Transverse colon (tissue), 4 donors: ENCODE results near the gene CHMP6. TPM values are rescaled to one million over a fixed set of nuclear protein-coding genes. Genes with fewer than 3 reads are reported as not detected.

Experiments
- DNase-seq: peaks from one replicate; pipeline ENCODE4 v3.0.0-alpha.2; 2019
- H3K27ac ChIP-seq, 4 donors: fragments of 200-600 bp; sonication (generic); 2 replicates each; pipeline ENCODE4 v1.5.1; 2016 to 2018; ENCODE audit warnings: inconsistent platforms in 4 of 4
- H3K27me3 ChIP-seq: fragments of 200-600 bp; sonication (generic); 2 replicates; pipeline ENCODE4 v1.5.1; 2017; ENCODE audit warnings: inconsistent platforms
- H3K36me3 ChIP-seq, 4 donors: fragments of 200-600 bp; sonication (generic); 2 replicates each; pipeline ENCODE4 v1.5.1; 2017 to 2019; ENCODE audit warnings: inconsistent platforms in 4 of 4
- H3K4me1 ChIP-seq, 4 donors: fragments of 200-600 bp; sonication (generic); 2 replicates each; pipeline ENCODE4 v1.5.1; 2017 to 2020; ENCODE audit warnings: inconsistent platforms in 4 of 4
- H3K4me3 ChIP-seq, 4 donors: fragments of 200-600 bp; sonication (generic); 1 replicate in 1 of 4; 2 replicates in 3 of 4; pipeline versions ENCODE4 v1.5.1 to v1.6.1; 2017 to 2019; ENCODE audit warnings: inconsistent platforms in 4 of 4
- H3K9me3 ChIP-seq, 2 donors: fragments of 200-600 bp; sonication (generic); 2 replicates each; pipeline ENCODE4 v1.5.1; 2017 to 2019; ENCODE audit warnings: inconsistent platforms in 2 of 2
- EP300 ChIP-seq: sonication (generic); formaldehyde crosslinking; IDR thresholded peaks from one replicate; pipeline ENCODE4 v1.6.1; 2017; ENCODE audit warnings: antibody characterized with exemption, low read depth
- POLR2A ChIP-seq: fragments of 450-650 bp; IDR thresholded peaks from one replicate; pipeline ENCODE4 v1.6.1; 2016; ENCODE audit warnings: antibody characterized with exemption, mild to moderate bottlenecking, moderate library complexity
- POLR2AphosphoS5 ChIP-seq, 3 donors: sonication (generic); formaldehyde crosslinking; IDR thresholded peaks; one replicate each; pipeline ENCODE4 v1.6.1; 2016; ENCODE audit warnings: antibody characterized with exemption in 3 of 3
- WGBS, 2 donors: methylation state at CpG; one replicate each; pipeline ENCODE4 v1.1.5; 2018; ENCODE audit warnings: low coverage in 1 of 2; 5-methylcytosine and 5-hydroxymethylcytosine counted together
- in situ Hi-C, 4 donors: fragments of 200-750 bp; cut with MboI; loops; one replicate each; pipeline versions ENCODE4 v1.15.0 to v1.15.1; 2017; ENCODE audit warnings: low sequenced_read_pairs in 3 of 4, low pct_ligation_motif_present in 1 of 4, low pct_unique_long_range_greater_than_20kb in 1 of 4
- intact Hi-C: fragments of 100-400 bp; cut with DNase I; formaldehyde crosslinking; loops from one replicate; pipeline ENCODE4 v1.15.1; 2023; ENCODE audit warnings: low total_unique reads
- total RNA-seq, 4 donors: library from RNA; depleted of rRNA; stranded (reverse); fragments of >200 nt; gene quantifications; one replicate each; pipeline ENCODE4 v1.1.0, GENCODE V29; 2016
- TF ChIP-seq, protein P1 (sequence below), 5 experiments: fragments of 200-600 bp in 3 of 5; fragments of 450-650 bp in 2 of 5; sonication (generic) in 3 of 5; IDR thresholded peaks; 1 replicate in 2 of 5; 2 replicates in 3 of 5; pipeline ENCODE4 v1.5.1; 2016 to 2017; ENCODE audit warnings: antibody characterized with exemption in 5 of 5, inconsistent platforms in 3 of 5, mild to moderate bottlenecking in 2 of 5, moderate library complexity in 1 of 5

Gene CHMP6
- total RNA-seq, 4 donors from 2014 or later, result 38.6 to 107 (median 41.7) TPM

- TF ChIP-seq POLR2A (no peak), POLR2AphosphoS5 (IDR thresholded peaks at IDR 0.05) (no peak), EP300 (no peak)
- TF ChIP-seq, protein P1, sequence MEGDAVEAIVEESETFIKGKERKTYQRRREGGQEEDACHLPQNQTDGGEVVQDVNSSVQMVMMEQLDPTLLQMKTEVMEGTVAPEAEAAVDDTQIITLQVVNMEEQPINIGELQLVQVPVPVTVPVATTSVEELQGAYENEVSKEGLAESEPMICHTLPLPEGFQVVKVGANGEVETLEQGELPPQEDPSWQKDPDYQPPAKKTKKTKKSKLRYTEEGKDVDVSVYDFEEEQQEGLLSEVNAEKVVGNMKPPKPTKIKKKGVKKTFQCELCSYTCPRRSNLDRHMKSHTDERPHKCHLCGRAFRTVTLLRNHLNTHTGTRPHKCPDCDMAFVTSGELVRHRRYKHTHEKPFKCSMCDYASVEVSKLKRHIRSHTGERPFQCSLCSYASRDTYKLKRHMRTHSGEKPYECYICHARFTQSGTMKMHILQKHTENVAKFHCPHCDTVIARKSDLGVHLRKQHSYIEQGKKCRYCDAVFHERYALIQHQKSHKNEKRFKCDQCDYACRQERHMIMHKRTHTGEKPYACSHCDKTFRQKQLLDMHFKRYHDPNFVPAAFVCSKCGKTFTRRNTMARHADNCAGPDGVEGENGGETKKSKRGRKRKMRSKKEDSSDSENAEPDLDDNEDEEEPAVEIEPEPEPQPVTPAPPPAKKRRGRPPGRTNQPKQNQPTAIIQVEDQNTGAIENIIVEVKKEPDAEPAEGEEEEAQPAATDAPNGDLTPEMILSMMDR (IDR thresholded peaks at IDR 0.05), result no peak
- H3K4me3 ChIP-seq, result peak overlapping the region in 1 of 4 donors; percentile 44
Observed at GRCh38 chr17:80989586-80989913, 2.1 kb upstream of the CHMP6 start.

GRCh38 chr17:80990921-80991644, 558 bp upstream of the CHMP6 start:
- DNase-seq, result no peak
- Histone ChIP-seq H3K27ac (peak overlapping the region; percentile 61 to 92 (median 90)), H3K36me3 (peaks cover 0 to 11% (median 3%) of the 10 kb centered on the region in 4 donors), H3K9me3 (no peaks in the 10 kb centered on the region), H3K4me3 (peak overlapping the region; percentile 75 to 100 (median 99)), H3K4me1 (peaks cover 13 to 43% (median 30%) of the 10 kb centered on the region in 4 donors), H3K27me3 (no peaks in the 10 kb centered on the region)
- TF ChIP-seq, protein P1 (IDR thresholded peaks at IDR 0.05), result peak in 1 of 5 experiments; percentile 38
- no peak for TF ChIP-seq POLR2A
- TF ChIP-seq EP300, result no peak
- in situ Hi-C loops, result loop anchor here in 1 of 4 donors (10.0 kb wide), 1 partner anchor 114 kb away; no protein-coding TSS in a partner anchor
- 21 to 33% methylated on average over 4 to 22 of the region's 22 CpGs for WGBS, 2 donors
- intact Hi-C loops, result loop anchor here (2.0 to 5.0 kb wide), 2 partner anchors 104 to 251 kb away; no protein-coding TSS in a partner anchor

More at GRCh38 chr17:80989586-80989913, 2.1 kb upstream of the CHMP6 start:
- in situ Hi-C loops, result loop anchor here in 2 of 4 donors (10.0 kb wide), 2 partner anchors 555 to 565 kb away; no protein-coding TSS in a partner anchor
- H3K4me1 ChIP-seq, result peaks cover 13 to 43% (median 30%) of the 10 kb centered on the region in 4 donors
- no peak overlapping the region for H3K27ac ChIP-seq
- H3K36me3 ChIP-seq, result no peaks in the 10 kb centered on the region
- H3K9me3 ChIP-seq, result no peaks in the 10 kb centered on the region
- intact Hi-C loops, result loop anchor here (2.0 to 5.0 kb wide), 2 partner anchors 43 to 111 kb away; no protein-coding TSS in a partner anchor
- DNase-seq, result no peak
- WGBS, 2 donors, result 51% methylated on average over 11 of the region's 11 CpGs; no CpG with 5 or more reads in 1 of the 2 donors
- H3K27me3 ChIP-seq, result no peaks in the 10 kb centered on the region

GRCh38 chr17:80992077-80992947, 671 bp downstream of the CHMP6 start:
- no peaks in the 10 kb centered on the region for H3K27me3 ChIP-seq
- DNase-seq, result peak; percentile 23
- H3K9me3 ChIP-seq, result no peaks in the 10 kb centered on the region
- TF ChIP-seq EP300 (no peak), POLR2A (no peak), POLR2AphosphoS5 (IDR thresholded peaks at IDR 0.05) (no peak)
- TF ChIP-seq, protein P1 (IDR thresholded peaks at IDR 0.05), result no peak
- H3K27ac ChIP-seq, result peak overlapping the region; percentile 61 to 92 (median 90)
- peaks cover 13 to 43% (median 30%) of the 10 kb centered on the region in 4 donors for H3K4me1 ChIP-seq
- intact Hi-C loops (loop anchor here (5.0 kb wide), 1 partner anchor 250 kb away; no protein-coding TSS in a partner anchor), in situ Hi-C loops (loop anchor here in 1 of 4 donors (10.0 kb wide), 1 partner anchor 112 kb away; no protein-coding TSS in a partner anchor)
- peak overlapping the region; percentile 75 to 100 (median 99) for H3K4me3 ChIP-seq
- 4 to 48% methylated on average over 5 to 80 of the region's 90 CpGs for WGBS, 2 donors
- peaks cover 0 to 22% (median 8%) of the 10 kb centered on the region in 4 donors for H3K36me3 ChIP-seq
